ENCODE results near the gene MAP4K1.

DNA sequence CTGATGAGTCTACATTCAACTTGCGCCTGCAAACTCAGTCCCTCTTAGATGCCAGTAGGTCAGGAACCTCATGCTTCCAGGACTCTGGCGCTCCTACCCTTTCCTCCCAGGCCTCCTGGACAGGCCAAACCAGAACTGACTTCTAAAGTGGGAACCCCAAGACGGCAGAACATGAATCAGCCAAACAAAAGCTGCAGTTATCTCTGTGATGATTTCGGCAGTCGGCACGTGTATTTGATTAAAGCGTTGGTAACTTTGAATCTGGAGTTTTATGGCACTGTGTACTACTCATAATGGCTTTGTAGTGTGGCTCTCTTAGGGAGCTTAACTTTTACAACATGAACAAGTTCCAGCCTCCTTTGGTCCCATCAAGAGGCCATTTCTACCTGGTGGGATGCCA is 43.4 kb upstream of the MAP4K1 start:
- peak; percentile 91 for TF ChIP-seq TCF7L2 (IDR thresholded peaks at IDR 0.05; ENCODE audit: low read depth, low read length)
- TF ChIP-seq, protein P1, sequence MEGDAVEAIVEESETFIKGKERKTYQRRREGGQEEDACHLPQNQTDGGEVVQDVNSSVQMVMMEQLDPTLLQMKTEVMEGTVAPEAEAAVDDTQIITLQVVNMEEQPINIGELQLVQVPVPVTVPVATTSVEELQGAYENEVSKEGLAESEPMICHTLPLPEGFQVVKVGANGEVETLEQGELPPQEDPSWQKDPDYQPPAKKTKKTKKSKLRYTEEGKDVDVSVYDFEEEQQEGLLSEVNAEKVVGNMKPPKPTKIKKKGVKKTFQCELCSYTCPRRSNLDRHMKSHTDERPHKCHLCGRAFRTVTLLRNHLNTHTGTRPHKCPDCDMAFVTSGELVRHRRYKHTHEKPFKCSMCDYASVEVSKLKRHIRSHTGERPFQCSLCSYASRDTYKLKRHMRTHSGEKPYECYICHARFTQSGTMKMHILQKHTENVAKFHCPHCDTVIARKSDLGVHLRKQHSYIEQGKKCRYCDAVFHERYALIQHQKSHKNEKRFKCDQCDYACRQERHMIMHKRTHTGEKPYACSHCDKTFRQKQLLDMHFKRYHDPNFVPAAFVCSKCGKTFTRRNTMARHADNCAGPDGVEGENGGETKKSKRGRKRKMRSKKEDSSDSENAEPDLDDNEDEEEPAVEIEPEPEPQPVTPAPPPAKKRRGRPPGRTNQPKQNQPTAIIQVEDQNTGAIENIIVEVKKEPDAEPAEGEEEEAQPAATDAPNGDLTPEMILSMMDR (IDR thresholded peaks at IDR 0.05): no peak
- TF ChIP-seq, protein P2, sequence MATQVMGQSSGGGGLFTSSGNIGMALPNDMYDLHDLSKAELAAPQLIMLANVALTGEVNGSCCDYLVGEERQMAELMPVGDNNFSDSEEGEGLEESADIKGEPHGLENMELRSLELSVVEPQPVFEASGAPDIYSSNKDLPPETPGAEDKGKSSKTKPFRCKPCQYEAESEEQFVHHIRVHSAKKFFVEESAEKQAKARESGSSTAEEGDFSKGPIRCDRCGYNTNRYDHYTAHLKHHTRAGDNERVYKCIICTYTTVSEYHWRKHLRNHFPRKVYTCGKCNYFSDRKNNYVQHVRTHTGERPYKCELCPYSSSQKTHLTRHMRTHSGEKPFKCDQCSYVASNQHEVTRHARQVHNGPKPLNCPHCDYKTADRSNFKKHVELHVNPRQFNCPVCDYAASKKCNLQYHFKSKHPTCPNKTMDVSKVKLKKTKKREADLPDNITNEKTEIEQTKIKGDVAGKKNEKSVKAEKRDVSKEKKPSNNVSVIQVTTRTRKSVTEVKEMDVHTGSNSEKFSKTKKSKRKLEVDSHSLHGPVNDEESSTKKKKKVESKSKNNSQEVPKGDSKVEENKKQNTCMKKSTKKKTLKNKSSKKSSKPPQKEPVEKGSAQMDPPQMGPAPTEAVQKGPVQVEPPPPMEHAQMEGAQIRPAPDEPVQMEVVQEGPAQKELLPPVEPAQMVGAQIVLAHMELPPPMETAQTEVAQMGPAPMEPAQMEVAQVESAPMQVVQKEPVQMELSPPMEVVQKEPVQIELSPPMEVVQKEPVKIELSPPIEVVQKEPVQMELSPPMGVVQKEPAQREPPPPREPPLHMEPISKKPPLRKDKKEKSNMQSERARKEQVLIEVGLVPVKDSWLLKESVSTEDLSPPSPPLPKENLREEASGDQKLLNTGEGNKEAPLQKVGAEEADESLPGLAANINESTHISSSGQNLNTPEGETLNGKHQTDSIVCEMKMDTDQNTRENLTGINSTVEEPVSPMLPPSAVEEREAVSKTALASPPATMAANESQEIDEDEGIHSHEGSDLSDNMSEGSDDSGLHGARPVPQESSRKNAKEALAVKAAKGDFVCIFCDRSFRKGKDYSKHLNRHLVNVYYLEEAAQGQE (IDR thresholded peaks at IDR 0.05; ENCODE audit: insufficient read depth in 1 of 2, low read depth in 2 of 2, low read length in 1 of 2): no peak
- TF ChIP-seq SIN3A (IDR thresholded peaks at IDR 0.05; ENCODE audit: borderline replicate concordance, insufficient read depth, low read depth, low read length): no peak
- no peak for TF ChIP-seq POLR2AphosphoS5 (IDR thresholded peaks at IDR 0.05; ENCODE audit: low read depth, low read length)
